ENCODE results near the gene AKR7A2.

The AKR7A2 gene

DNA sequence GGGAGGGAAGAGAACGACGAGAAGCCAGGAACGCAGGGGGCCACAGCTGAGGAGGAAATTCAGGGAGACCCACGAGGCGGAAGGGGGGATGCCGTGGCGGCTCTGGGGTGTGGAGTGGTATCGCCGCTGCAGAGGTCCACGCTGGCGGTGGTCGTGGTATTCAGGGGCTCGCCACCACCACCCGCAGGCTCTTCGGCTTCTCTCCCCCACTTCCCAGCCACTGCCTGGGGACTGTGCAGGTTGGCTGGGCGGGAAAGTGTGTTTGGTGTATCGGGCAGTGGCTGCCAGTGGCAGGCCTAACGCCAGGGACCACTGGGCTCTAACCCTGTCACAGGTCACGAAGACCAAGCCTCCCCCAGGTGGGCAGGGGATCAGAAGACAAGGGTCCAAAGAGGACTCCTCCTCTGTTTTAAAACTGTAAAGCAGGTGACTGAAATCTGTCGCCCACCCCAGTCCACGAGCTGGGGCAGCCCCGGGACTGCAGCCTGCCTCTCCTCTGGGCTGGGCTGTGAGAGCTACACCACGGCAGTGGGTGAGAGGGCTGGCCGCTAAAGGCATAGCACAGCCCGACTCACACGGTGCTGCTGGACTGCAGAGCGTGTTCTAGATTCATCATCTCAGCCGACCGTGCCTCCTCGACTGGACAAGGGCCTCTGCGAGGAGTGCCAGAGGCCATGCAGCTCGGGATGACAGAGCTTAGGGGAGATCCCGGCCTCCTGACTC lies 31.1 kb upstream of the AKR7A2 start:
- DNase-seq = no peak

- DNase-seq = no peak
Observed at GRCh38 chr1:19342062-19342750, 30.3 kb upstream of the AKR7A2 start.

DNA sequence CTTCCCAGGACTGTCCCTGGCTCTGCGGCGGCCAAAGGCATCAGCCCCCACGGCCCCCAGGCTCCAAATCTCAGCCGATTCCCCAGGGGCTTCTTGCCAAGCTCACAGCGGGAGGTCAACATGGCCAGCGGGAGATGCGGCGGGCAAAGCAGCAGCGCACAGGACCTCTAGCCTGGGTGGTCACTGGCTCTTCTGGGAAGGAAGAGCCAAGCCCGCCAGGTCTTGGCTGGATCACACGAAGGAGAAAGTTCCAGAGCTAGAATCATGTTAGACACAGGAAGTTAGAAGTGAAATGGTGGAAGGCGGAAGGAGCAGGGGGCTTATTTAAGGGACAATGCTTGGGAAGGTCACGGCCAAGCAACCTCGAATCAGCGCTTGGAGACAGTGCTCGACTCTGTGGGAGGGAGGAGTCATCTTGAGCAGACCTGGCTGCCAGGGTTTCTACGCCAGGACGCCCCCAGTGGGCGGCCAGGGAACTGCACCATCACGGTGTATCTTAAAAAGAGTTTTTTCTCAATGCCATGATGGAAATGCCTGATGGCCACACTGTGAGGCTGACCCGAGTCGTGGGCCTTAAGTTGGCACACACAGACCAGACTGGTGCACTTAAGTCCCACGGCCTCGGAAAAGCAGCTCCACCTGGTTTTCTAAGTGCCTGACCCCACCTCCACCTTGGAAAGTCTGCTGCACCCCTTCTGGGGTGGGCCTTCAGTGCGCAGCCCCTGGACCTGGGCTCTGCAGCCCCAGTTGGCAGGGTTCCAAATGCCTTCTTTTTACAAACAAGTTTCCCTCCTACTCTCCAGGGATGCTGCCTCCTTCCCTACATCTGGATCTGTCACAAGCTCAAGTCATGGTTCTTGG lies 29.5 kb upstream of the AKR7A2 start:
- peak; percentile 66 to 79 for DNase-seq

- DNase-seq = no peak
Observed at GRCh38 chr1:19340387-19340937, 28.5 kb upstream of the AKR7A2 start.

GRCh38 chr1:19339214-19339861 lies 27.4 kb upstream of the AKR7A2 start:
- DNase-seq = no peak

DNA sequence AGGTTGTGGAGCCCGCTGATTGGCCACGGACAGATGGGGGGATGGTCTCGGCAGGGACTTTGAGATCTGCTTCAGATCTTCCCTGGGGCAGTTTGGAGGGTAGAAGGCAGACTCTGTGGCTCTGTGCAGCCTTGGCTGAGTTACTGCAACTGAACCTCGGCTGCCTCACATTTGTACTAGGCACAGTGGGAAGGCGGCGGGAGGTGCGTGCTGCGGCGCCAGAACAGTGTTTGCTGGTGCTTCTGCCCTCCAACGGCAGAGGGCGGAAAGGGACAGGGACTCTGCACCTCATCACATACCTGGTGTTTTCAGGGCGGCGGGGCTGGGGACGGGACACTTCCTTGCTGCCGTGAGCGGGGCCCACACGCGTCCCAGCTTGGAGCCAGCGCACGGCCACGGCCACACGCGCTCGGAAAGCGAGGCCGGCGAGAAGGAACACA lies 26.4 kb upstream of the AKR7A2 start:
- no peak for DNase-seq

DNA sequence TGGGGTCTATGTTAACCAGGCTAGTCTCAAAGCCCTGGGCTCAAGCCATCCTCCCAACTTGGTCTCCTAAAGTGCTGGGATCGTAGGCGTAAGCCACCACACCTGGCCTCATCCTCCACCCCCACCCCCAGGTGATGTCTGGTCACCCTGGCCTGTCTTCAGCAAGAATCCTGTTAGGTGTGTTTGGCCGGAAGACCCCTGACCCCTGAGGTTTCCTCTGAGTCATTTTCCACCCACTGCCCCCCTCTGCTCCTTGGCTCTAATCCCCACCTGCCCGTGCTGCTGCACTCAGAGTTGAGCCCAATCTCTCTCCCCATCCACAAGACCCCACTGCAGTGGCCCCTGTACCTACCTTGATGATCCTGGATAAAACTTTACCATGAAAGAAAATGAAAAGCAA lies 25.3 kb upstream of the AKR7A2 start:
- DNase-seq = no peak

GRCh38 chr1:19336543-19336942 lies 24.6 kb upstream of the AKR7A2 start:
- DNase-seq = no peak

- DNase-seq = no peak
Observed at GRCh38 chr1:19333587-19334354, 21.8 kb upstream of the AKR7A2 start.

DNA sequence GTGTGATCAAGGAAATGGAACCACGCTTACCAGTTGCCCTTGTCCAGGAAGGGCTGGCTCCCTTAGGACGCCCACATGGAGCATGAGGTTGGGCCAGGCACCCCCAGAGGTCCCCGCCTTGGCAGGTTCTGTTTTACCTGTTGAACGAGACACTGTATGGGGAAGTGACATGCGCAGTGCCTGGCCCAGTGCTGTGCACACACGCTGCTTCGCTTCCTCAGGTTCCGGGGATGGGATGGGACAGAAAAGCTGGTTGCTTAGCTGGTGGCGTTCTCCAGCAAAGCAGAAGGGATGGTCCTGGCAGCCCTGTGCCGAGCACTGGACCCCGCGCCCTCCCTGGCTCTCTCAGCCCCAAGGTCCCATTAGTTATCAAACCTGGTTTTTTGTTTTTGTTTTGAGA lies 20.9 kb upstream of the AKR7A2 start:
- no peak for DNase-seq

GRCh38 chr1:19331262-19331878 lies 19.4 kb upstream of the AKR7A2 start:
- no peak for DNase-seq

DNA sequence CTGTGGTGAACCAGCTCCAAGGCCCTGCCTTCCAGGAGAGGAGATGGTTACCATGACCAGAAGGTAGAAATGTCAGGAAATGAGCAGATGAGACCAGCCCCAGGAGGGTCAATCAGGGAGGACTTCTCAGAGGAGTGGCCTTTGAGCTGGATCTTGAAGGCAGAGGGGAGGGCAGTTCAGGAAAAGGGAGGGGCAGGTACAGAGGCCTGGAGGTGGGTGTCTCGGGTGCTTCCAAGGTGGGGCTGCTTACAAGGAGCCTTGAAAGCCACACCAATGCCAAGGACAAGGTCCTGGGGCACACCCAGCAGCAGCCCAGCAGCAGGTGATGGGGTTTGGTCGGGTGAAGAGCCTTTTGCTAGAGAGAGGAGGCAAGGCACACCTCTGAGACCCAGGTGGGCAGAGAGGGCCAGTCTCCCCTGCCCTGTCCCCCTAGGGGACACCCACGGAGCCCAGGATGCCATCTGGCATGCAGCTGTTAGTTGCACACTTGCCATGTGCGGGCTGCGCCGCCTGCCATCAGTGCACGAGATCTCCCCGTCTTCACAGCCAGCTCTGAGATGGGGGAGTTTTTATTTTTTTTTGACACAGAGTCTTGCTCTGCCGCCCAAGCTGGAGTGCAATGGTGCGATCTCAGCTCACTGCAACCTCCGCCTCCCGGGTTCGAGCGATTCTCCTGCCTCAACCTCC lies 18.6 kb upstream of the AKR7A2 start:
- no peak for DNase-seq

- no peak for DNase-seq
Observed at GRCh38 chr1:19329611-19330010, 17.7 kb upstream of the AKR7A2 start.

GRCh38 chr1:19329188-19329587 lies 17.2 kb upstream of the AKR7A2 start:
- DNase-seq = no peak

- no peak for DNase-seq
Observed at GRCh38 chr1:19328486-19328885, 16.5 kb upstream of the AKR7A2 start.

DNA sequence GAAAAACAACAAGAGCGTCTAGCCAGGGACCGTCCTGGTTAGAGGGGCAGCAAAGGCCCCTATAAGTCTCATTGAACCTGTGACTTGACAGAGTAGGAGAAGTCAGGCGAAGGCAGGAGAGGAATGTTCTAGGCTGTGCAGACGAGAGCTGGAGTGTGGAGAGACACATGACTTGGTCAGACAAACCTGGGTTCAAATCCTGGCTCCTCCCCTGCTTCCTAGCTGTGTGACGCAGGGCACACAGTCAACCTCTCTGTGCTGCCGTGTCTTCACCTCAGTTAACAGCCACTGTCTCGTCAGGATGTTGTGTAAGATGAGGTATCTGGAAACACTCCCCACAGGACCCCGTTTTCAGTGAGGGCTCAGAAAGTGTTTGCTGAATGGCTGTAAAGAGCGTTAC lies 15.8 kb upstream of the AKR7A2 start:
- DNase-seq = no peak

- DNase-seq = no peak
Observed at GRCh38 chr1:19327301-19327700, 15.4 kb upstream of the AKR7A2 start.

DNA sequence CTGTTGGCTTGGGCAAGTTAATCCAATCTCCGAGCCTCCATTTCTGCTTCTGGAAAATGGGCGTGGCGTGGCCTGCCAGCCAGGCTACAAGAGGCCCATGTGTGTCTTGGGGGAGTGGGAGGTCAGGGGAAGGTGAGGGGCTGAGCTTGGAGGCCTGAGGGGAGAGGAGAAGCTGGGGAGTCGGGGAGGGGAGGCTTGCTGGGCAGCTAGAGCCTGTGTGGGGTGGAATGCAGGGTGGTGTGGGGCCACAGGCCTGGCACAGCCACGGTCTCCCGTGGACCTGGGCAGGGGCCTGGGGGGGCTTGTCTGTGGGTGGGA lies 14.8 kb upstream of the AKR7A2 start:
- no peak for DNase-seq

- no peak for DNase-seq
Observed at GRCh38 chr1:19325958-19326747, 14.2 kb upstream of the AKR7A2 start.

DNA sequence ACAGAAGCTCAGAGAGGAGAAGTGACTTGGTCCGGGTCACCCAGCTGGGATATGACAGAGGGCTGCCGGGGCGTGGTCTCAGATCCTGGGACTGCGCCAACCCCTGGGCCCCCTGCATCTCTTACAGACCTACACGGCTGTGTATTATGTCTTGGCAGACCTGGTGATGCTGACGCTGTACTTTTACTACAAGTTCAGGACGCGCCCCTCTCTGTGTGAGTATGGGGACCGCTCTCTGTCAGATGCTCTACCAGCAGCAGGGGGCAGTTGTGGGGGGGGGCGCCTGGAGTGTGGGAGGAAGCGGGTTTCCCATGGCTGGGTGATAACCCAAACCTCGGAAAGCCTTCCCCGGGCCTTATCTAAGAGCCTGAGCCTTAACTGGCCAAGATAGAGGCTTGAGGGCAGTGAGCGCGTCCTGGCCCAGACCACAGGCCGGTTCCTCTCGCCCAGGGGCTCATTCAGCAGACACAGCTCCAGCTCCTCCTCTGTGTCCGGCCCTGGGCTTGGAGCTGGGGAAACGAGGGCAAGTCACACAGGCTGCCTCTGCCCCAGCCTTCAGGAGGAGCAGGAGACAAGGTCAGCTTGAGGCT lies 13.5 kb upstream of the AKR7A2 start:
- DNase-seq = no peak
